ENCODE data around the gene RERE. TPM values are rescaled to one million over a fixed set of nuclear protein-coding genes. Genes with fewer than 3 reads are reported as not detected.

RERE gene
- total RNA-seq, 2 experiments from 2014 or later = 73.1 to 211 TPM

GRCh38 chr1:8578132-8578877 lies 239.1 kb downstream of the RERE start:
- no peak overlapping the region for H3K4me3 ChIP-seq (ENCODE audit: low read depth, low read length, poor library complexity, severe bottlenecking)
- H3K9me2 ChIP-seq (ENCODE audit: insufficient read depth, low read length) = no peaks in the 10 kb centered on the region
- CTCF ChIA-PET (ENCODE audit: unreplicated experiment) = no interaction called here
- H3K4me1 ChIP-seq (ENCODE audit: insufficient read depth, low read length, poor library complexity, severe bottlenecking) = no peaks in the 10 kb centered on the region
- no TSS peak for BruUV-seq (replicated peaks)
- H3K79me2 ChIP-seq (ENCODE audit: insufficient read depth, low read depth, low read length) = no peaks in the 10 kb centered on the region
- POLR2A ChIA-PET = interaction anchor here (0.6 to 1.3 kb wide), 4 partner anchors 8 to 27 kb away, joined by 3 to 7 read pairs (median 4); no protein-coding TSS in a partner anchor
- no peaks in the 10 kb centered on the region for H3K9me3 ChIP-seq (ENCODE audit: low read length)
- no peaks in the 10 kb centered on the region for H4K20me1 ChIP-seq (ENCODE audit: insufficient read depth, low read length)
- H3K27ac ChIP-seq (ENCODE audit: low read depth, low read length, poor library complexity, severe bottlenecking) = no peak overlapping the region
- TF ChIP-seq EZH2phosphoT487 (IDR thresholded peaks at IDR 0.05; ENCODE audit: borderline replicate concordance, low read depth, low read length) = no peak
- no peak for TF ChIP-seq CTCF (conservative IDR thresholded peaks at IDR 0.05; ENCODE audit: low read length)
- no peak overlapping the region for H3K4me2 ChIP-seq (ENCODE audit: low read length)
- intact Hi-C loops (cut with micrococcal nuclease; ENCODE audit: unreplicated experiment) = no loop called here
- DNase-seq (ENCODE audit: low spot score) = no peak
- H3K36me3 ChIP-seq (ENCODE audit: insufficient read depth, low read length) = 0 out of 2 replicates have a peak, but pooled peaks cover 4% of the 10 kb centered on the region
- no peak overlapping the region for H2AFZ ChIP-seq (ENCODE audit: low read length)

GRCh38 chr1:8574985-8575384 lies 242.5 kb downstream of the RERE start:
- H3K36me3 ChIP-seq (ENCODE audit: insufficient read depth, low read length) = no peaks in the 10 kb centered on the region
- H3K9me3 ChIP-seq (ENCODE audit: low read length) = no peaks in the 10 kb centered on the region
- no TSS peak for BruUV-seq (replicated peaks)
- no peak overlapping the region for H3K4me3 ChIP-seq (ENCODE audit: low read depth, low read length, poor library complexity, severe bottlenecking)
- no peak for TF ChIP-seq EZH2phosphoT487 (IDR thresholded peaks at IDR 0.05; ENCODE audit: borderline replicate concordance, low read depth, low read length)
- TF ChIP-seq CTCF (conservative IDR thresholded peaks at IDR 0.05; ENCODE audit: low read length) = no peak
- intact Hi-C loops (cut with micrococcal nuclease; ENCODE audit: unreplicated experiment) = loop anchor here (5.0 kb wide), 1 partner anchor 108 kb away; no protein-coding TSS in a partner anchor
- DNase-seq (ENCODE audit: low spot score) = no peak
- no peaks in the 10 kb centered on the region for H4K20me1 ChIP-seq (ENCODE audit: insufficient read depth, low read length)
- no peak overlapping the region for H3K27ac ChIP-seq (ENCODE audit: low read depth, low read length, poor library complexity, severe bottlenecking)
- ChIA-PET CTCF (ENCODE audit: unreplicated experiment) (no interaction called here), POLR2A (no interaction called here)
- peaks cover 11% of the 10 kb centered on the region; the same call in 1 of the 2 replicates for H3K79me2 ChIP-seq (ENCODE audit: insufficient read depth, low read depth, low read length)
- no peak overlapping the region for H2AFZ ChIP-seq (ENCODE audit: low read length)
- peaks cover 24% of the 10 kb centered on the region for H3K4me1 ChIP-seq (ENCODE audit: insufficient read depth, low read length, poor library complexity, severe bottlenecking)
- H3K4me2 ChIP-seq (ENCODE audit: low read length) = no peak overlapping the region
- H3K9me2 ChIP-seq (ENCODE audit: insufficient read depth, low read length) = no peaks in the 10 kb centered on the region

GRCh38 chr1:8572106-8572505 lies 245.3 kb downstream of the RERE start:
- Histone ChIP-seq H4K20me1 (ENCODE audit: insufficient read depth, low read length) (no peaks in the 10 kb centered on the region), H3K9me3 (ENCODE audit: low read length) (no peaks in the 10 kb centered on the region), H3K4me3 (ENCODE audit: low read depth, low read length, poor library complexity, severe bottlenecking) (no peak overlapping the region), H3K4me1 (ENCODE audit: insufficient read depth, low read length, poor library complexity, severe bottlenecking) (peaks cover 24% of the 10 kb centered on the region), H2AFZ (ENCODE audit: low read length) (peak overlapping the region; percentile 32; the same call in 1 of the 2 replicates), H3K9me2 (ENCODE audit: insufficient read depth, low read length) (no peaks in the 10 kb centered on the region), H3K4me2 (ENCODE audit: low read length) (peak overlapping the region; percentile 55), H3K79me2 (ENCODE audit: insufficient read depth, low read depth, low read length) (peaks cover 11% of the 10 kb centered on the region; the same call in 1 of the 2 replicates), H3K27ac (ENCODE audit: low read depth, low read length, poor library complexity, severe bottlenecking) (no peak overlapping the region), H3K36me3 (ENCODE audit: insufficient read depth, low read length) (no peaks in the 10 kb centered on the region)
- no peak for DNase-seq (ENCODE audit: low spot score)
- no TSS peak for BruUV-seq (replicated peaks)
- intact Hi-C loops (cut with micrococcal nuclease; ENCODE audit: unreplicated experiment) = loop anchor here (5.0 kb wide), 1 partner anchor 105 kb away; no protein-coding TSS in a partner anchor
- CTCF ChIA-PET (ENCODE audit: unreplicated experiment) = no interaction called here
- POLR2A ChIA-PET = interaction anchor here (0.8 to 1.7 kb wide), 3 partner anchors 16 to 38 kb away, joined by 3 to 9 read pairs (median 4); no protein-coding TSS in a partner anchor
- TF ChIP-seq EZH2phosphoT487 (IDR thresholded peaks at IDR 0.05; ENCODE audit: borderline replicate concordance, low read depth, low read length) (no peak), CTCF (conservative IDR thresholded peaks at IDR 0.05; ENCODE audit: low read length) (no peak)

All from OCI-LY7 (cell line).